Activated CD4-positive, alpha-beta T cell treated with anti-CD3 and anti-CD28 coated beads for 36 hours (primary cell): Measurements from ENCODE around the gene CCDC28B. TPM values are rescaled to one million over a fixed set of nuclear protein-coding genes. Genes with fewer than 3 reads are reported as not detected.
A peak's percentile ranks its signal among the peaks of the same experiment; 100 is the strongest.

ENCODE experiments used
- ATAC-seq: fragments of 200-7000 bp; cut with Tn5 transposase; one replicate; pipeline ENCODE4 v1.10.0; 2021; ENCODE audit warnings: mild to moderate bottlenecking, moderate library complexity
- CTCF ChIA-PET: fragments of 350-600 bp; sonication (Branson Sonifier 250); formaldehyde crosslinking; loops from one replicate; lab custom pipeline; 2021; ENCODE audit warnings: antibody characterized with exemption; lab: Charles Lee
- POLR2A ChIA-PET: fragments of 350-600 bp; sonication (Branson Sonifier 250); formaldehyde crosslinking; loops from one replicate; lab custom pipeline; 2021; ENCODE audit warnings: antibody characterized with exemption, inconsistent platforms; lab: Charles Lee
- DNase-seq: peaks from one replicate; pipeline ENCODE4 v3.0.0-alpha.2; 2020
- H3K27ac Mint-ChIP-seq: one replicate; pipeline ENCODE4 v1.8.0; 2021; ENCODE audit warnings: mixed read lengths
- H3K27me3 Mint-ChIP-seq: one replicate; pipeline ENCODE4 v1.8.0; 2021; ENCODE audit warnings: mixed read lengths
- H3K36me3 Mint-ChIP-seq: one replicate; pipeline ENCODE4 v1.8.0; 2021; ENCODE audit warnings: low read depth, mixed read lengths
- H3K4me1 Mint-ChIP-seq: one replicate; pipeline ENCODE4 v1.8.0; 2021; ENCODE audit warnings: mixed read lengths
- H3K4me3 Mint-ChIP-seq: one replicate; pipeline ENCODE4 v1.8.0; 2021; ENCODE audit warnings: mild to moderate bottlenecking, moderate library complexity, mixed read lengths
- H3K9me3 Mint-ChIP-seq: one replicate; pipeline ENCODE4 v1.8.0; 2021; ENCODE audit warnings: low read depth, mixed read lengths
- intact Hi-C, 2 experiments: fragments of 100-400 bp; cut with DNase I in 1 of 2; cut with micrococcal nuclease in 1 of 2; formaldehyde crosslinking; loops; one replicate each; pipeline versions ENCODE4 v1.14.2 to v1.15.1; 2022 to 2024; cut with DNase I, micrococcal nuclease
- total RNA-seq, 2 experiments: library from RNA; stranded (reverse); gene quantifications; one replicate each; pipeline ENCODE4 v1.2.3, GENCODE V29; 2021

Gene CCDC28B
- total RNA-seq, 2 experiments from 2014 or later, result 13.0 to 19.3 TPM

GRCh38 chr1:32201011-32201855, 838 bp downstream of the CCDC28B start:
- intact Hi-C loops, result loop anchor here (1.0 to 5.0 kb wide), 8 partner anchors 20 to 211 kb away; partner anchors contain the start of genes EIF3I (in 2 of the 2), TMEM234 (in 2 of the 2), KPNA6 (in 1 of the 2) and TMEM39B (in 1 of the 2)
- CTCF ChIA-PET, result interaction anchor here (0.5 to 3.2 kb wide), 9 partner anchors 15 to 555 kb away, joined by 3 to 16 read pairs (median 3); no protein-coding TSS in a partner anchor

GRCh38 chr1:32204943-32205361, 4.6 kb downstream of the CCDC28B start:
- Mint-ChIP-seq H3K4me3 (peak overlapping the region; percentile 90), H3K4me1 (peaks cover 34% of the 10 kb centered on the region), H3K27me3 (no peaks in the 10 kb centered on the region), H3K27ac (no peak overlapping the region), H3K9me3 (no peaks in the 10 kb centered on the region), H3K36me3 (peaks cover 8% of the 10 kb centered on the region)
- ATAC-seq, result no peak
- intact Hi-C loops, result loop anchor here (1.0 to 5.0 kb wide), 7 partner anchors 17 to 207 kb away; partner anchors contain the start of genes BSDC1 (in 1 of the 2), EIF3I (in 1 of the 2), KPNA6 (in 1 of the 2) and TMEM234 (in 1 of the 2)
- no peak for DNase-seq
- POLR2A ChIA-PET, result interaction anchor here (0.8 to 1.0 kb wide), 3 partner anchors 19 to 131 kb away, joined by 3 to 4 read pairs (median 3); no protein-coding TSS in a partner anchor
- CTCF ChIA-PET, result interaction anchor here (0.5 to 2.0 kb wide), 6 partner anchors 10 to 490 kb away, joined by 3 to 9 read pairs (median 4); no protein-coding TSS in a partner anchor

More at GRCh38 chr1:32201011-32201855, 838 bp downstream of the CCDC28B start:
- peak overlapping the region; percentile 85 for H3K27ac Mint-ChIP-seq
- H3K36me3 Mint-ChIP-seq, result peaks cover 7% of the 10 kb centered on the region
- no peaks in the 10 kb centered on the region for H3K9me3 Mint-ChIP-seq
- no peaks in the 10 kb centered on the region for H3K27me3 Mint-ChIP-seq
- peak overlapping the region; percentile 71 for H3K4me3 Mint-ChIP-seq
- POLR2A ChIA-PET, result interaction anchor here (0.5 to 1.8 kb wide), 6 partner anchors 21 to 258 kb away, joined by 3 to 7 read pairs (median 5); partner anchors contain the start of genes LCK, MARCKSL1, TMEM39B and TXLNA
- peaks cover 51% of the 10 kb centered on the region for H3K4me1 Mint-ChIP-seq
- DNase-seq, result peak; percentile 90
- ATAC-seq, result peak; percentile 51

- CTCF ChIA-PET, result interaction anchor here (0.5 to 2.0 kb wide), 8 partner anchors 10 to 489 kb away, joined by 3 to 9 read pairs (median 3); partner anchors contain the start of gene TXLNA
- DNase-seq (peak; percentile 94), ATAC-seq (peak; percentile 75)
- H3K27ac Mint-ChIP-seq, result peak within 1 kb of the TSS; percentile 87
- no peaks in the 10 kb centered on the region for H3K27me3 Mint-ChIP-seq
- POLR2A ChIA-PET, result interaction anchor here (0.8 to 1.4 kb wide), 5 partner anchors 9 to 132 kb away, joined by 3 to 5 read pairs (median 4); partner anchors contain the start of gene MARCKSL1
- peak within 1 kb of the TSS; percentile 90 for H3K4me3 Mint-ChIP-seq
- peaks cover 28% of the 10 kb centered on the region for H3K4me1 Mint-ChIP-seq
- no peaks in the 10 kb centered on the region for H3K9me3 Mint-ChIP-seq
- peaks cover 8% of the 10 kb centered on the region for H3K36me3 Mint-ChIP-seq
- intact Hi-C loops, result loop anchor here in 1 of 2 experiments (1.0 kb wide), 4 partner anchors 17 to 189 kb away; partner anchors contain the start of genes BSDC1, EIF3I, TMEM234 and TXLNA
Observed at GRCh38 chr1:32205401-32206370, 5.3 kb downstream of the CCDC28B start, which contains the start of gene IQCC. TSS of gene IQCC (plus strand) at chr1:32205671. CDS start at chr1:32205682, 11 bp downstream.

- no peak overlapping the region for H3K4me3 Mint-ChIP-seq
- ChIA-PET CTCF (no interaction called here), POLR2A (no interaction called here)
- no peaks in the 10 kb centered on the region for H3K27me3 Mint-ChIP-seq
- H3K27ac Mint-ChIP-seq, result no peak overlapping the region
- peaks cover 13% of the 10 kb centered on the region for H3K4me1 Mint-ChIP-seq
- ATAC-seq, result no peak
- H3K36me3 Mint-ChIP-seq, result peaks cover 8% of the 10 kb centered on the region
- H3K9me3 Mint-ChIP-seq, result no peaks in the 10 kb centered on the region
- intact Hi-C loops, result no loop called here
- no peak for DNase-seq
Observed at GRCh38 chr1:32208469-32208868, 8.1 kb downstream of the CCDC28B start.

- no peak within 1 kb of the TSS for H3K4me3 Mint-ChIP-seq
- DNase-seq (no peak), ATAC-seq (no peak)
- ChIA-PET CTCF (no interaction called here), POLR2A (no interaction called here)
- H3K9me3 Mint-ChIP-seq, result no peaks in the 10 kb centered on the region
- H3K27me3 Mint-ChIP-seq, result no peaks in the 10 kb centered on the region
- peaks cover 13% of the 10 kb centered on the region for H3K4me1 Mint-ChIP-seq
- H3K27ac Mint-ChIP-seq, result no peak within 1 kb of the TSS
- intact Hi-C loops, result no loop called here
- peaks cover 8% of the 10 kb centered on the region for H3K36me3 Mint-ChIP-seq
Observed at GRCh38 chr1:32208891-32209328, 8.5 kb downstream of the CCDC28B start, which contains the start of gene DCDC2B. TSS of gene DCDC2B (plus strand) at chr1:32209089. CDS start at chr1:32209094, 5 bp downstream.

GRCh38 chr1:32215629-32216480, 15.5 kb downstream of the CCDC28B start:
- no peak overlapping the region for H3K4me3 Mint-ChIP-seq
- ChIA-PET CTCF (interaction anchor here (0.6 to 3.2 kb wide), 46 partner anchors 8 to 350 kb away, joined by 3 to 32 read pairs (median 5); partner anchors contain the start of genes BSDC1, CCDC28B, HDAC1 and IQCC), POLR2A (interaction anchor here (0.8 to 1.2 kb wide), 2 partner anchors 120 to 143 kb away, joined by 4 to 7 read pairs; partner anchors contain the start of genes MARCKSL1 and TMEM39B)
- peaks cover 15% of the 10 kb centered on the region for H3K4me1 Mint-ChIP-seq
- DNase-seq, result peak; percentile 79
- H3K27me3 Mint-ChIP-seq, result no peaks in the 10 kb centered on the region
- peak; percentile 97 for ATAC-seq
- intact Hi-C loops, result loop anchor here (1.0 kb wide), 1 partner anchor 198 kb away; no protein-coding TSS in a partner anchor
- H3K9me3 Mint-ChIP-seq, result no peaks in the 10 kb centered on the region
- no peaks in the 10 kb centered on the region for H3K36me3 Mint-ChIP-seq
- H3K27ac Mint-ChIP-seq, result peak overlapping the region; percentile 8

- CTCF ChIA-PET, result interaction anchor here (0.6 to 3.2 kb wide), 35 partner anchors 8 to 351 kb away, joined by 3 to 32 read pairs (median 5); partner anchors contain the start of genes CCDC28B, FAM229A, HDAC1 and IQCC
- no peak overlapping the region for H3K4me3 Mint-ChIP-seq
- no peak overlapping the region for H3K27ac Mint-ChIP-seq
- ATAC-seq, result no peak
- DNase-seq, result no peak
- POLR2A ChIA-PET, result interaction anchor here (0.6 kb wide), 1 partner anchor 32 kb away, joined by 5 read pairs; no protein-coding TSS in a partner anchor
- H3K4me1 Mint-ChIP-seq, result peaks cover 22% of the 10 kb centered on the region
- H3K36me3 Mint-ChIP-seq, result no peaks in the 10 kb centered on the region
- H3K27me3 Mint-ChIP-seq, result no peaks in the 10 kb centered on the region
- intact Hi-C loops, result no loop called here
- no peaks in the 10 kb centered on the region for H3K9me3 Mint-ChIP-seq
Observed at GRCh38 chr1:32216566-32216965, 16.2 kb downstream of the CCDC28B start.

- H3K4me1 Mint-ChIP-seq, result peaks cover 32% of the 10 kb centered on the region
- H3K4me3 Mint-ChIP-seq, result no peak overlapping the region
- CTCF ChIA-PET, result interaction anchor here (0.7 kb wide), 2 partner anchors 40 to 122 kb away, joined by 3 read pairs; no protein-coding TSS in a partner anchor
- no peak overlapping the region for H3K27ac Mint-ChIP-seq
- intact Hi-C loops, result no loop called here
- no peaks in the 10 kb centered on the region for H3K27me3 Mint-ChIP-seq
- DNase-seq, result no peak
- H3K36me3 Mint-ChIP-seq, result peaks cover 8% of the 10 kb centered on the region
- no peaks in the 10 kb centered on the region for H3K9me3 Mint-ChIP-seq
- ATAC-seq, result no peak
- POLR2A ChIA-PET, result interaction anchor here (0.6 kb wide), 1 partner anchor 40 kb away, joined by 3 read pairs; no protein-coding TSS in a partner anchor
Observed at GRCh38 chr1:32219022-32219421, 18.6 kb downstream of the CCDC28B start.
